ENCODE data around the gene ARHGEF16. TPM values are rescaled to one million over a fixed set of nuclear protein-coding genes. Genes with fewer than 3 reads are reported as not detected.

The ARHGEF16 gene
- not detected in 2 replicates for total RNA-seq

DNA sequence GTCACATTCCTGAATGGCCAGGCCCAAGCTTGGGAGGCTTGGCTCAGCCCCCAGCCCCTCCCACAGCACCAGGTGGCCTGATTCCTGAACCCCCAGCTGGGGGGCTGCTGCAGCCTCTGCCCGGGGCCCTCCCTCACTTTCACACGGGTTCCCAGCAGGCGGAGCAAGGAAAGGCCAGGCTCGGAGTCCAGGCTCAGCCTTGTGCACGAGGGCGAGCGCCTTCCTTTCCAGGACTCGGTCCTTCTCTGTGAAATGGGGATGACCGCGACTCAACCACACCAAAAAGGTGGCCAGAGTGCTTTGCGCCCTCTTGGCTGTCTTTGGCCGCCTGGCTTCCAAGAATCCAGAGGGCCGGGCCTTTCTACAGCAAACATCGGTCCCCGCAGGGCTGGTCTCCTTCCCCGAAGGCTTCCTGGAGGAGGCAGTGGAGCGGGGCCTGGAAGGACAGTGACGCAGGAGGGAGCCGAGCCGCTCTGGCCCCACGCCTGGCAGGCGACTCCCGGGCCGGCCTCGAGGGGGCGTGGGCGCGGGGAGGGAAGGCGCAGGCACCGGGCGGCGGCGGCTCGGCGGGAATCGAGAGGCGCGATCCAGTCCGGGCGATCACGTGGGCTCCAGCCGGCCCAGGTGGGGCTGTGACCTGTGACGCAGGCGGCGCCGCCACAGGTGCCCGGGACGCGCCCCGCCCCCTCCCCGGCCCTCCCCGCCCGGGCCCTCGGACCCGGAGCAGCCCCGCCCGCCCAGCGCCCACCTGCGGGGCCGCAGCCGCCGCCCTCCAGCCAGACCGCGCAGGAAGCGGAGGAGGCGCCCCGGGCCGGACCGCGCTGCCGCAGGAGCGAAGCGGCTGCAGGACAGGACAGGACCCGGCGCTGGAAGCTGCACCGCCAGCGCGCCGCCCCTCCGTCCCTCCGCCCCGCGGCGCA lies at the start of gene ARHGEF16:
Gene ARHGEF16 (plus strand): TSS at position 775 of the 920 bp plus-strand sequence. CDS start 8,420 bp downstream, outside the sequence.
- Mint-ChIP-seq H3K27ac (no peak within 1 kb of the TSS), H3K4me3 (peak within 1 kb of the TSS; percentile 74), H3K36me3 (ENCODE audit: low read depth) (no peaks in the 10 kb centered on the region), H3K4me1 (peaks cover 2% of the 10 kb centered on the region), H3K27me3 (peaks cover 15% of the 10 kb centered on the region), H3K9me3 (no peaks in the 10 kb centered on the region)
- TF ChIP-seq, protein P1, sequence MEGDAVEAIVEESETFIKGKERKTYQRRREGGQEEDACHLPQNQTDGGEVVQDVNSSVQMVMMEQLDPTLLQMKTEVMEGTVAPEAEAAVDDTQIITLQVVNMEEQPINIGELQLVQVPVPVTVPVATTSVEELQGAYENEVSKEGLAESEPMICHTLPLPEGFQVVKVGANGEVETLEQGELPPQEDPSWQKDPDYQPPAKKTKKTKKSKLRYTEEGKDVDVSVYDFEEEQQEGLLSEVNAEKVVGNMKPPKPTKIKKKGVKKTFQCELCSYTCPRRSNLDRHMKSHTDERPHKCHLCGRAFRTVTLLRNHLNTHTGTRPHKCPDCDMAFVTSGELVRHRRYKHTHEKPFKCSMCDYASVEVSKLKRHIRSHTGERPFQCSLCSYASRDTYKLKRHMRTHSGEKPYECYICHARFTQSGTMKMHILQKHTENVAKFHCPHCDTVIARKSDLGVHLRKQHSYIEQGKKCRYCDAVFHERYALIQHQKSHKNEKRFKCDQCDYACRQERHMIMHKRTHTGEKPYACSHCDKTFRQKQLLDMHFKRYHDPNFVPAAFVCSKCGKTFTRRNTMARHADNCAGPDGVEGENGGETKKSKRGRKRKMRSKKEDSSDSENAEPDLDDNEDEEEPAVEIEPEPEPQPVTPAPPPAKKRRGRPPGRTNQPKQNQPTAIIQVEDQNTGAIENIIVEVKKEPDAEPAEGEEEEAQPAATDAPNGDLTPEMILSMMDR (IDR thresholded peaks at IDR 0.05): no peak
- intact Hi-C loops (cut with micrococcal nuclease): loop anchor here (1.0 kb wide), 3 partner anchors 30 to 270 kb away; no protein-coding TSS in a partner anchor
- ChIA-PET CTCF (interaction anchor here (1.2 to 2.4 kb wide), 6 partner anchors 28 to 348 kb away, joined by 3 to 46 read pairs (median 7); partner anchors contain the start of gene LRRC47), POLR2A (no interaction called here)
- DNase-seq (no peak), ATAC-seq (ENCODE audit: low read depth) (peak; percentile 57)

GRCh38 chr1:3404801-3405200 lies 49.7 kb upstream of the ARHGEF16 start:
- no peak overlapping the region for H3K27ac Mint-ChIP-seq
- H3K27me3 Mint-ChIP-seq: no peaks in the 10 kb centered on the region
- H3K36me3 Mint-ChIP-seq (ENCODE audit: low read depth): no peaks in the 10 kb centered on the region
- CTCF ChIA-PET: no interaction called here
- DNase-seq (no peak), ATAC-seq (ENCODE audit: low read depth) (no peak)
- POLR2A ChIA-PET: no interaction called here
- intact Hi-C loops (cut with micrococcal nuclease): no loop called here
- no peaks in the 10 kb centered on the region for H3K9me3 Mint-ChIP-seq
- no peak overlapping the region for H3K4me3 Mint-ChIP-seq
- H3K4me1 Mint-ChIP-seq: no peaks in the 10 kb centered on the region
- TF ChIP-seq, protein P1 (IDR thresholded peaks at IDR 0.05): no peak

DNA sequence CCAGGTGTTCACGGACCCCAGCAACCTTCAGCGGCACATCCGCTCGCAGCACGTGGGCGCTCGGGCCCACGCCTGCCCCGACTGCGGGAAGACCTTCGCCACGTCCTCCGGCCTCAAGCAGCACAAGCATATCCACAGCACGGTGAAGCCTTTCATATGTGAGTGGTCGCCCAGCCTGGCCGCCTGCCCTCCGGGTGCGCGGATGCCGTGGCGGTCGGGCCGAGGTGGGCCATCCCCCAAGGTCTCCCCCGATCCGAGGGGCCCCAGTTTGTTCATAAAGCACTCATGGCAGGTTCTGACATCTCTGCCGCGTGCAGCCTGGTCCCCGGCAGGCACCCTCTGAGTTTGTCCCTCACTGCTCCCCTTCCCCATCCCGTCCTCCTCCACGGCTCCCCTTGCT lies 49.0 kb upstream of the ARHGEF16 start:
- Mint-ChIP-seq H3K27me3 (no peaks in the 10 kb centered on the region), H3K4me3 (no peak overlapping the region), H3K4me1 (no peaks in the 10 kb centered on the region), H3K27ac (no peak overlapping the region), H3K9me3 (no peaks in the 10 kb centered on the region), H3K36me3 (ENCODE audit: low read depth) (no peaks in the 10 kb centered on the region)
- TF ChIP-seq, protein P1 (IDR thresholded peaks at IDR 0.05): no peak
- ChIA-PET CTCF (no interaction called here), POLR2A (no interaction called here)
- no peak for ATAC-seq (ENCODE audit: low read depth)
- intact Hi-C loops (cut with micrococcal nuclease): no loop called here
- DNase-seq: no peak

GRCh38 chr1:3405974-3406867 lies 48.2 kb upstream of the ARHGEF16 start:
- no peak for ATAC-seq (ENCODE audit: low read depth)
- DNase-seq: no peak
- no peaks in the 10 kb centered on the region for H3K27me3 Mint-ChIP-seq
- TF ChIP-seq, protein P1 (IDR thresholded peaks at IDR 0.05): no peak
- POLR2A ChIA-PET: no interaction called here
- H3K4me1 Mint-ChIP-seq: no peaks in the 10 kb centered on the region
- no peak overlapping the region for H3K4me3 Mint-ChIP-seq
- intact Hi-C loops (cut with micrococcal nuclease): no loop called here
- no peaks in the 10 kb centered on the region for H3K36me3 Mint-ChIP-seq (ENCODE audit: low read depth)
- no peak overlapping the region for H3K27ac Mint-ChIP-seq
- CTCF ChIA-PET: no interaction called here
- H3K9me3 Mint-ChIP-seq: no peaks in the 10 kb centered on the region

- intact Hi-C loops (cut with micrococcal nuclease): no loop called here
- DNase-seq: no peak
- H3K4me3 Mint-ChIP-seq: no peak overlapping the region
- H3K4me1 Mint-ChIP-seq: no peaks in the 10 kb centered on the region
- no peak for ATAC-seq (ENCODE audit: low read depth)
- H3K27me3 Mint-ChIP-seq: no peaks in the 10 kb centered on the region
- CTCF ChIA-PET: no interaction called here
- POLR2A ChIA-PET: no interaction called here
- no peaks in the 10 kb centered on the region for H3K9me3 Mint-ChIP-seq
- TF ChIP-seq, protein P1 (IDR thresholded peaks at IDR 0.05): no peak
- no peaks in the 10 kb centered on the region for H3K36me3 Mint-ChIP-seq (ENCODE audit: low read depth)
- H3K27ac Mint-ChIP-seq: no peak overlapping the region
Observed at GRCh38 chr1:3407021-3407420, 47.4 kb upstream of the ARHGEF16 start.

Measured in activated B cell treated with CpG ODN at 0.5 μM for 24 hours (primary cell).